Progenitor cell of endocrine pancreas (in vitro differentiated cells): ENCODE data around the gene RBM19. TPM values are rescaled to one million over a fixed set of nuclear protein-coding genes. Genes with fewer than 3 reads are reported as not detected.

Experiments
- DNase-seq: peaks from one replicate; pipeline ENCODE4 v3.0.0; 2021; ENCODE audit warnings: low spot score; ENCODE audit not compliant: unreplicated experiment
- H3K27ac Mint-ChIP-seq: 2 replicates; pipeline ENCODE4 v1.8.0; 2021; ENCODE audit warnings: mild to moderate bottlenecking, moderate library complexity, mixed read lengths
- H3K27me3 Mint-ChIP-seq: 2 replicates; pipeline ENCODE4 v1.8.0; 2021; ENCODE audit warnings: mixed read lengths
- H3K36me3 Mint-ChIP-seq: 2 replicates; pipeline ENCODE4 v1.8.0; 2022; ENCODE audit warnings: mixed read lengths; ENCODE audit not compliant: insufficient read depth
- H3K4me1 Mint-ChIP-seq: 2 replicates; pipeline ENCODE4 v1.8.0; 2021; ENCODE audit warnings: low read depth, mixed read lengths
- H3K4me3 Mint-ChIP-seq: 2 replicates; pipeline ENCODE4 v1.8.0; 2021; ENCODE audit warnings: low read depth, mild to moderate bottlenecking, moderate library complexity, mixed read lengths
- H3K9me3 Mint-ChIP-seq: 2 replicates; pipeline ENCODE4 v1.8.0; 2021; ENCODE audit warnings: low read depth, mixed read lengths
- CTCF ChIP-seq: fragments of 200-600 bp; sonication (generic); IDR thresholded peaks from one replicate; pipeline ENCODE4 v1.5.0; 2021; ENCODE audit warnings: antibody characterized with exemption, mild to moderate bottlenecking; ENCODE audit not compliant: unreplicated experiment
- total RNA-seq: library from RNA; stranded (reverse); gene quantifications from 2 replicates; pipeline ENCODE4 v1.2.1, GENCODE V29; 2021

The RBM19 gene
- total RNA-seq, 1 donor from 2014 or later: 39.4 TPM

GRCh38 chr12:113967368-113967767, 1.2 kb upstream of the RBM19 start:
- Mint-ChIP-seq H3K4me1 (peaks cover 13% of the 10 kb centered on the region), H3K4me3 (no peak overlapping the region)
- TF ChIP-seq CTCF: no peak

DNA sequence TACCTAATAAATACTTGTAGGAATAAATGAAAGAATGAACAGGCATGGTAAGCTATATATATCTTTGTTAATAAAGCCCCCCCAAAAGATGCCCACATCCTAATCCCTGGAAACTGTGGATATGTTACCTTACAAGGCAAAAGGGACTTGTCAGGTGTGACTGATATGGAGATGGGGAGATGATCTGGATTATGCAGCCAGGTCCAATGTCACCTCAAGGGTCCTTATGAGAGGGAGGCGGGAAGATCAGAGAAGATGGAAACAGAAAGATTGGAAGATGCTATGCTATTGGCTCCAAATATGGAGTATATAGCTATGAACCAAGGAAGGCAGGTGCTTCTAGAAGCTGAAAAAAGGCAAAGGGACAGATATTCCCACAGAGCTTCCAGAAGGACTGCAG, 3.4 kb downstream of the RBM19 start:
- no peak for TF ChIP-seq CTCF
- Mint-ChIP-seq H3K4me1 (peaks cover 13% of the 10 kb centered on the region), H3K27me3 (no peaks in the 10 kb centered on the region), H3K9me3 (no peaks in the 10 kb centered on the region), H3K36me3 (peaks cover 7% of the 10 kb centered on the region), H3K27ac (no peak overlapping the region), H3K4me3 (no peak overlapping the region)
- no peak for DNase-seq

More at GRCh38 chr12:113967368-113967767, 1.2 kb upstream of the RBM19 start:
- Mint-ChIP-seq H3K27me3 (peaks cover 30% of the 10 kb centered on the region), H3K36me3 (no peaks in the 10 kb centered on the region), H3K9me3 (no peaks in the 10 kb centered on the region), H3K27ac (no peak overlapping the region)
- DNase-seq: no peak

- H3K27me3 Mint-ChIP-seq: no peaks in the 10 kb centered on the region
- TF ChIP-seq CTCF: no peak
- no peaks in the 10 kb centered on the region for H3K9me3 Mint-ChIP-seq
- DNase-seq: no peak
- peaks cover 13% of the 10 kb centered on the region for H3K4me1 Mint-ChIP-seq
- no peak overlapping the region for H3K4me3 Mint-ChIP-seq
- no peak overlapping the region for H3K27ac Mint-ChIP-seq
- peaks cover 7% of the 10 kb centered on the region for H3K36me3 Mint-ChIP-seq
Measured at GRCh38 chr12:113961921-113962710, 4.0 kb downstream of the RBM19 start.

DNA sequence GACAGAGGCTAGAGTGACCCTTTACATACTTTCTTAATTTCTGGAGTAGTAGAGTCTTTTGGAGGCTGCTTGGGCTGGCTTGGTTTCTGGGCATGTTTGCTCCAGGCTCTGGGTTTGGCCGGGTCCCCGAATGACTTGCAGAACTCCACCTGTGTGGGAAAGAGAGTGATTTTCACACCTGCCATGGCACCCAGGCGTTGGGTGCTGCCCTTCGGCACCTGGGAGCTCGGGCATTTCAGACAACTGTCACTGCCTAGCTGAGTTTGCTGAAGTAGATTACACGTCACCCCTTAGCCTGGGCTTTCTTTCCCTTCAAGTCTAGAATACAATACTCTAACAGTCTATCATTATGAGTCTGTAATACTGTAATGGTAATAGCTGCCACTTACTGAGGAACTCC, 6.1 kb downstream of the RBM19 start:
- Mint-ChIP-seq H3K9me3 (no peaks in the 10 kb centered on the region), H3K4me3 (no peak overlapping the region), H3K36me3 (peaks cover 11% of the 10 kb centered on the region), H3K27ac (no peak overlapping the region), H3K4me1 (peaks cover 4% of the 10 kb centered on the region), H3K27me3 (no peaks in the 10 kb centered on the region)
- no peak for DNase-seq
- TF ChIP-seq CTCF: no peak

DNA sequence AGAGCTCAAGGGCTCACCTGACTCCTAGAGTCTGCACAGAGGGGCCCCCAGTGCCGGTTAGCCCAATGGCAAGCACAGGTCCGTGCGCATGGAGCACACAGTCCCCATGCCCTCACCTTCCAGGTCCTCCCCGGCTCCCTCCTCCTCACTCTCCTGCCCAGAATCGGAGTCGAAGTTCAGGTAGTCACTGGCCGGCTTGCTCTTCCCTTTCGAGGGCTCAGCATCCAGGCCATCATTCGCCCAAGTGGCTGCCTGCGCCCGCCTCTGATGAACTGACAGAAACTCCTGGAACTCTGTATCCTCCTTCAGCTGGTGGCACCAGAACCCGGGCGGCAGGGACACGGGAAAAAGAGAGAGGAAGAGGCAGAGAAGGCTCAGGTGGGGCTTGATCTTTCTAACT, 7.0 kb downstream of the RBM19 start:
- H3K9me3 Mint-ChIP-seq: no peaks in the 10 kb centered on the region
- no peak overlapping the region for H3K27ac Mint-ChIP-seq
- peaks cover 11% of the 10 kb centered on the region for H3K36me3 Mint-ChIP-seq
- H3K4me3 Mint-ChIP-seq: no peak overlapping the region
- H3K27me3 Mint-ChIP-seq: no peaks in the 10 kb centered on the region
- DNase-seq: no peak
- no peaks in the 10 kb centered on the region for H3K4me1 Mint-ChIP-seq
- no peak for TF ChIP-seq CTCF
